ENCODE measurements around the gene SLC6A19. TPM values are rescaled to one million over a fixed set of nuclear protein-coding genes. Genes with fewer than 3 reads are reported as not detected.

Gene SLC6A19
- total RNA-seq, 2 donors from 2014 or later, result not detected

- no peaks in the 10 kb centered on the region for H3K27me3 ChIP-seq
- no peaks in the 10 kb centered on the region for H3K36me3 ChIP-seq
- H3K4me1 ChIP-seq, result no peaks in the 10 kb centered on the region
- no peak overlapping the region for H3K27ac ChIP-seq
- no peak overlapping the region for H3K4me3 ChIP-seq
- H3K9me3 ChIP-seq, result peaks cover 0 to 4% of the 10 kb centered on the region in 2 donors
- no peak for TF ChIP-seq CTCF (IDR thresholded peaks at IDR 0.05)
- DNase-seq (ENCODE audit: low spot score), result no peak
Observed at GRCh38 chr5:1215320-1216096, 14.1 kb downstream of the SLC6A19 start.

GRCh38 chr5:1216211-1216917, 15.0 kb downstream of the SLC6A19 start:
- DNase-seq (ENCODE audit: low spot score), result no peak
- Histone ChIP-seq H3K27me3 (no peaks in the 10 kb centered on the region), H3K9me3 (peaks cover 0 to 4% of the 10 kb centered on the region in 2 donors), H3K27ac (no peak overlapping the region), H3K36me3 (no peaks in the 10 kb centered on the region), H3K4me1 (no peaks in the 10 kb centered on the region), H3K4me3 (no peak overlapping the region)
- TF ChIP-seq CTCF (IDR thresholded peaks at IDR 0.05), result no peak

- no peak for DNase-seq (ENCODE audit: low spot score)
- no peak overlapping the region for H3K4me3 ChIP-seq
- H3K4me1 ChIP-seq, result no peaks in the 10 kb centered on the region
- H3K36me3 ChIP-seq, result no peaks in the 10 kb centered on the region
- no peak overlapping the region for H3K27ac ChIP-seq
- peaks cover 0 to 4% of the 10 kb centered on the region in 2 donors for H3K9me3 ChIP-seq
- no peak for TF ChIP-seq CTCF (IDR thresholded peaks at IDR 0.05)
- H3K27me3 ChIP-seq, result no peaks in the 10 kb centered on the region
Observed at GRCh38 chr5:1216918-1217295, 15.5 kb downstream of the SLC6A19 start.

GRCh38 chr5:1217596-1218206, 16.3 kb downstream of the SLC6A19 start:
- H3K9me3 ChIP-seq, result peaks cover 0 to 4% of the 10 kb centered on the region in 2 donors
- H3K27ac ChIP-seq, result no peak overlapping the region
- DNase-seq (ENCODE audit: low spot score), result no peak
- no peaks in the 10 kb centered on the region for H3K4me1 ChIP-seq
- no peaks in the 10 kb centered on the region for H3K36me3 ChIP-seq
- TF ChIP-seq CTCF (IDR thresholded peaks at IDR 0.05), result no peak
- H3K27me3 ChIP-seq, result no peaks in the 10 kb centered on the region
- H3K4me3 ChIP-seq, result no peak overlapping the region

GRCh38 chr5:1218351-1219080, 17.1 kb downstream of the SLC6A19 start:
- no peak for DNase-seq (ENCODE audit: low spot score)
- Histone ChIP-seq H3K9me3 (peaks cover 0 to 4% of the 10 kb centered on the region in 2 donors), H3K4me1 (no peaks in the 10 kb centered on the region), H3K36me3 (no peaks in the 10 kb centered on the region), H3K27ac (no peak overlapping the region), H3K27me3 (no peaks in the 10 kb centered on the region), H3K4me3 (no peak overlapping the region)
- TF ChIP-seq CTCF (IDR thresholded peaks at IDR 0.05), result no peak

Data from right atrium auricular region (tissue), 2 donors.